Activated naive CD4-positive, alpha-beta T cell treated with anti-CD3 and anti-CD28 coated beads, Interleukin-2, amount 50 U/mL, for 72 hours (primary cell): Measurements from ENCODE around the gene MLANA. TPM values are rescaled to one million over a fixed set of nuclear protein-coding genes. Genes with fewer than 3 reads are reported as not detected.

Experiments
- ATAC-seq, 2 donors: fragments of 150-1000 bp; cut with Tn5 transposase; 2 replicates each; pipeline ENCODE4 v1.10.0; 2021; ENCODE audit warnings: mild to moderate bottlenecking in 2 of 2, moderate library complexity in 2 of 2
- DNase-seq, 2 donors: peaks; one replicate each; pipeline ENCODE4 v3.0.0; 2021 to 2022; ENCODE audit warnings: low spot score in 2 of 2
- H3K27ac Mint-ChIP-seq, 2 donors: one replicate each; pipeline ENCODE4 v1.8.0; 2022; ENCODE audit warnings: mild to moderate bottlenecking in 2 of 2, mixed read lengths in 2 of 2
- H3K36me3 Mint-ChIP-seq, 2 donors: one replicate each; pipeline ENCODE4 v1.8.0; 2022; ENCODE audit warnings: mixed read lengths in 2 of 2
- H3K9me3 Mint-ChIP-seq, 2 donors: one replicate each; pipeline ENCODE4 v1.8.0; 2022; ENCODE audit warnings: mixed read lengths in 2 of 2
- total RNA-seq, 2 donors: library from RNA; stranded (reverse); gene quantifications; one replicate each; pipeline ENCODE4 v1.2.3, GENCODE V29; 2022

The MLANA gene, protein sequence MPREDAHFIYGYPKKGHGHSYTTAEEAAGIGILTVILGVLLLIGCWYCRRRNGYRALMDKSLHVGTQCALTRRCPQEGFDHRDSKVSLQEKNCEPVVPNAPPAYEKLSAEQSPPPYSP
- not detected for total RNA-seq

GRCh38 chr9:5890641-5891040, at the start of gene MLANA:
Gene MLANA (plus strand): TSS chr9:5890889. CDS start chr9:5892475, 1,586 bp downstream.
- no peak for ATAC-seq
- Mint-ChIP-seq H3K9me3 (no peaks in the 10 kb centered on the region), H3K36me3 (no peaks in the 10 kb centered on the region), H3K27ac (no peak within 1 kb of the TSS)
- no peak for DNase-seq

GRCh38 chr9:5841771-5842573, 48.7 kb upstream of the MLANA start:
- peak; percentile 70 to 78 for ATAC-seq

DNA sequence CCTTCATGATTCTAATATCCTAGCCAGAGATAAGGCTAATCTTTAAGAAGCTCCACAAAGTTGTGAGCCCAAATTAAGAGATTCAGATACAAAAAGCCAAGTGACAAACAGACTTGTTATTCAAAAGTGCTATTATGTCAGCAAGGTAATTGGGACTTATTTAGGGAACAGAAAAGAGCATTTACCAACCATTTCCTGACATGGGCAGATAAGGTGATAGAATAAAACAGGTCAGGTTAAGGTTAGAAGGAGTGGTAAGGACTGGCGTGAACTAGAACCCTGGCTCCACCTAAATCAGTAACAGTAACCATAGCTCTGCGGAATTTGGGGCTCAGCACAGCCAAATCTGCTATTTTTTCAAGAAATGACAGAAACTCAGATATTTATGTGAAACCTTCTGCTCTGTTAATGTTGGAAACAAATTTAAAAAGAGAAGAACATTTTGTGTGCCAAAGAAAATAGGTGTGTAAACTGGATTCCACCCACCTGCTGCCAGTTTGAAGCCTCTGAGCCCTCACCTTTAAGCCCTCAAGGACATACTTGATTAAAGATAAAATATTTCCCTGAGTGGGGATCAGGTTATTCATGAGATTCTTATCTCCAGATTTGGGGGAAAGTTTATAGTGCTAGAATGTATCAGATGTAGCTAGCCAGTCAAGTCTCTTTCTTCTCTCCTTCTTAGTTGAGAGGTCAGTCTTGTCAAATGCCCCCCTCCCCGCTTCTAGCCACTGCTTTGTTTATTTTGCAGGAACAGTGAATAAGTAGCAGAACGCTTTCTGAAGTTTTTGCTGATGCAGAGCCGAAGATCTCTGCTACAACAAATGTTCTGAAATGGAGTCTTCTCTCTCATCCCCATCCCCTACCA, 47.5 kb upstream of the MLANA start:
- peak overlapping the region; percentile 44 to 76 for H3K27ac Mint-ChIP-seq
- ATAC-seq (no peak), DNase-seq (no peak)
- peaks cover 4 to 6% of the 10 kb centered on the region in 2 donors for H3K9me3 Mint-ChIP-seq
- peaks cover 5 to 19% of the 10 kb centered on the region in 2 donors for H3K36me3 Mint-ChIP-seq

More at GRCh38 chr9:5841771-5842573, 48.7 kb upstream of the MLANA start:
- peak; percentile 55 to 62 for DNase-seq
- H3K27ac Mint-ChIP-seq, result peak overlapping the region; percentile 18 to 66
- H3K9me3 Mint-ChIP-seq, result peaks cover 4 to 6% of the 10 kb centered on the region in 2 donors
- H3K36me3 Mint-ChIP-seq, result peaks cover 5 to 19% of the 10 kb centered on the region in 2 donors

DNA sequence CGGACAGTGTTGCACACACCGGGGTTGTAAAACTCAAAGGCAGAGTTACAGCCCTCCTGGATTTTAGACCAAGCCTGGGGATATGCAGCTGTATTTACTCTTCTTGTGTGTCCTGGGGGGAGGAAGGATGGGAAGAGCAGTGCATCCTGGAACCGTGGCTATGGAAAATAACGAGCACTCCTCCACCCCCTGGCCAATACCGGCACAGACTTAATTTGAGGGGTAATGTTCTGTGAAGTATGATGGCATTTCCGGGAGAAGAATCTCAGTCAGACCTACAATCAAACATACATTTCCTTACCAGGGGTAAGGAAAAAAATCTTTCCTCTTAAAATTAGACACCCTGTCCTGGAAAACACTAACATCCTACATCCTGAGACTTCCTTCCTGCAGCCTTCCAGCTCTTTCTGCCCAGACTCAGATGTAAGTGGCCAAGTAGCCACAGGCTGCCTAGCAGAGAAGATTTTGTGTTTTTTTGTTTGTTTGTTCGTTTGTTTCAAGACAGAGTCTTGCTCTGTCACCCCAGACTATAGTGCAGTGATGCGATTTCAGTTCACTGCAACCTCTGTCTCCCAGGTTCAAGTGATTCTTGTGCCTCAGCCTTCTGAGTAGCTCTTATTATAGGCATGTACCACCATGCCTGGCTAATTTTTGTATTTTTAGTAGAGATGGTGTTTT, 46.8 kb upstream of the MLANA start:
- Mint-ChIP-seq H3K9me3 (peaks cover 4 to 6% of the 10 kb centered on the region in 2 donors), H3K36me3 (peaks cover 5 to 19% of the 10 kb centered on the region in 2 donors), H3K27ac (peak overlapping the region; percentile 76 to 92)
- ATAC-seq (no peak), DNase-seq (no peak)

DNA sequence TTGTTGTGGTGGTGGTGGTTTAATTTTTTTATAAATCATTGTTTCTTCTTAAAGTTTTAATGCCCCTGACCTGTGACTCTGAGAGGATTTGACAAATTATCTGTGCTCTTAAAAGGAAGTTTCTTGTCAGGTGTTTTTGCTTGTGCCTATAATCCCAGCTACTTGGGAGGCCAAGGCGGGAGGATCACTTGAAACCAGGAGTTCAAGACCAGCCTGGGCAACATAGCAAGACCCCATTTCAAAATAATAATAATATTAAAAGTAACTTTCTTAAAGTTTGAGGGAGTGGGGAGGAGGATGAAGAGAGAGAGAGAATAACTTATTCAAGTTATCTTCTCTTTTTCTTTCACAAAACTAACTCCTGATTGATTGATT, 45.5 kb upstream of the MLANA start:
- peak; percentile 1 to 14 for ATAC-seq

GRCh38 chr9:5846096-5846495, 44.6 kb upstream of the MLANA start:
- no peak overlapping the region for H3K27ac Mint-ChIP-seq
- peaks cover 5 to 19% of the 10 kb centered on the region in 2 donors for H3K36me3 Mint-ChIP-seq
- H3K9me3 Mint-ChIP-seq, result peaks cover 4 to 6% of the 10 kb centered on the region in 2 donors
- no peak for ATAC-seq
- no peak for DNase-seq

More for the DNA sequence above, 45.5 kb upstream of the MLANA start:
- Mint-ChIP-seq H3K27ac (peak overlapping the region; percentile 76 to 92), H3K36me3 (peaks cover 5 to 19% of the 10 kb centered on the region in 2 donors), H3K9me3 (peaks cover 4 to 6% of the 10 kb centered on the region in 2 donors)
- DNase-seq, result no peak

- ATAC-seq (no peak), DNase-seq (no peak)
- Mint-ChIP-seq H3K27ac (no peak overlapping the region), H3K9me3 (peaks cover 4 to 6% of the 10 kb centered on the region in 2 donors), H3K36me3 (peaks cover 5 to 19% of the 10 kb centered on the region in 2 donors)
These were observed 44.2 kb upstream of the MLANA start for GRCh38 chr9:5846501-5846921.

- H3K36me3 Mint-ChIP-seq, result peaks cover 0 to 6% of the 10 kb centered on the region in 2 donors
- no peak for ATAC-seq
- H3K27ac Mint-ChIP-seq, result no peak overlapping the region
- DNase-seq, result no peak
- no peaks in the 10 kb centered on the region for H3K9me3 Mint-ChIP-seq
These were observed 42.3 kb upstream of the MLANA start for GRCh38 chr9:5848372-5848882.

GRCh38 chr9:5850724-5851122, 40.0 kb upstream of the MLANA start:
- no peak overlapping the region for H3K27ac Mint-ChIP-seq
- DNase-seq (no peak), ATAC-seq (no peak)
- no peaks in the 10 kb centered on the region for H3K9me3 Mint-ChIP-seq
- H3K36me3 Mint-ChIP-seq, result peaks cover 0 to 2% of the 10 kb centered on the region in 2 donors

DNA sequence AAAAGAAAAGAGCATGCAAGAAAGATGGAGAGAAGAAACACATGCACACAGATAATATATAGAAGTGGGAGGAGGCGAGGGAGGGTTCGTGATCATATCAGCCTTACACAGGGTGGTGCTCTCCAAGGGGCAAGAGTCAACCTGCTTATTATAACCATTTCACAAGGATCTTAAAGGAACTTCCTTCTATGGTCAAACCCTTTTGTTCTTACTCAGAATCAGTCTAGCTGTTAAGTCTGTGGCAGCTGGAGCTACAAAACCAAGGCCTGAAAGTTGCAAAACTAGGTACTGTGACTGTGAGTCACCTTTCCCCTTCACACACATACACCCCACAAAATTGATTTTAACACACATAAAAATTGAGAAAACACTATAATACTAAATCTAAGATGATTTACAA, 39.2 kb upstream of the MLANA start:
- ATAC-seq (peak; percentile 90 to 94), DNase-seq (peak in 1 of 2 donors; percentile 42)
- Mint-ChIP-seq H3K36me3 (no peaks in the 10 kb centered on the region), H3K27ac (peak overlapping the region in 1 of 2 donors; percentile 57), H3K9me3 (no peaks in the 10 kb centered on the region)

DNA sequence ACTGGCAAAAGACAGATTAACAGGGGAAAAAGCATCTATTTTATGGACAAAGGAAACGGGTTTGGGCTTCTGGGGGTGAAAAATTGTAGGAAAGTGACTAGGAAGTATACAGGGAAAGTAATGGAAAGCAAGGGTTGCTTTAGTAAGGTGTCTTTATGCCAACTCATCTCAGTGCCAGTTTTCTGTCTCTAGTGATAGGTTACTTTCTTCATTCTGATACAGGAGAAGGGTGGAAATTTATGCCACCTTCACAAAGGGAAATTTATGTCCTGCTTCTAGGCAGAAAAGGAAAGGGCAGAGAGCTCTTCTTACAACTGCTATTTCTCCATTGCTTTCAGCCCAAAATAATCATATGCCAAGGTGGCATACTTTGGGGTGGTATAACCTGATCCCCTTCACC, 37.7 kb upstream of the MLANA start:
- ATAC-seq, result no peak
- DNase-seq, result no peak
- H3K27ac Mint-ChIP-seq, result peak overlapping the region in 1 of 2 donors; percentile 44

GRCh38 chr9:5853617-5854016, 37.1 kb upstream of the MLANA start:
- peak overlapping the region in 1 of 2 donors; percentile 44 for H3K27ac Mint-ChIP-seq
- no peaks in the 10 kb centered on the region for H3K36me3 Mint-ChIP-seq
- no peak for ATAC-seq
- no peak for DNase-seq
- H3K9me3 Mint-ChIP-seq, result no peaks in the 10 kb centered on the region

More for the DNA sequence above, 37.7 kb upstream of the MLANA start:
- no peaks in the 10 kb centered on the region for H3K36me3 Mint-ChIP-seq
- no peaks in the 10 kb centered on the region for H3K9me3 Mint-ChIP-seq

DNA sequence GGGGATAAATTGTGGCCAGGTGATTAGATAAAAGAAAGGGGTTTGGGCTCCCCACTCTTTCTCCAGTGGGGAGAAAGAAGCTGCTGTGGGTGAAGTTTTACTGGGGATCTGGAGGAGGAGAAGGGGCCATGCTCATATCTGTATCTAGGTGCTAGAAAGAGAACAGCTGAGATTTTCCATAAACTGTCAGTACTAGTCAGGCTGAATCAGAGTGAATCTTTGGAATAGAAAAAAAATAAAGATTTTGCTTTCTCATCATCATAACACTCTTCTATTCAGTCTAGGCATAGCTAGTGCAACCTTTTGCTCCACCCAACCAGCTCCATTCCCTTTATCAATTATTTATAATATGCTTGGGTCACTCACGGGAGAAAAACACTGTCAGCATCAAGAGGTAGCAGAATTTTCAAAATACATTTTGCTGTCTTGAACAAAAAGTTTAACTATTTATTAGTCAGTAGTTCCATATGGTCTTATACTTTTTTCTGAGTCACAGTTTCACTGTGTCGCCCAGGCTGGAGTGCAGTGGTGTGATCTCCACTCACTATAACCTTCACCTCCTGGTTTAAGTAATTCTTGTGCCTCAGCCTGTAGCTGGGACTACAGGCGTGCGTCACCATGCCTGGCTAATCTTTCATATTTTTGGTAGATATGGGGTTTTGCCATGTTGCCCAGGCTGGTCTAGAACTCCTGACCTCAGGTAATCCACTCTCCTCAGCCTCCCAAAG, 36.5 kb upstream of the MLANA start:
- no peak for DNase-seq
- Mint-ChIP-seq H3K27ac (peak overlapping the region; percentile 44 to 73), H3K9me3 (no peaks in the 10 kb centered on the region), H3K36me3 (no peaks in the 10 kb centered on the region)
- peak; percentile 37 to 61 for ATAC-seq

GRCh38 chr9:5857928-5858327, 32.8 kb upstream of the MLANA start:
- no peak overlapping the region for H3K27ac Mint-ChIP-seq
- ATAC-seq (no peak), DNase-seq (no peak)
- H3K9me3 Mint-ChIP-seq, result no peaks in the 10 kb centered on the region
- no peaks in the 10 kb centered on the region for H3K36me3 Mint-ChIP-seq

GRCh38 chr9:5858833-5859232, 31.9 kb upstream of the MLANA start:
- ATAC-seq, result no peak
- Mint-ChIP-seq H3K36me3 (no peaks in the 10 kb centered on the region), H3K9me3 (no peaks in the 10 kb centered on the region), H3K27ac (no peak overlapping the region)
- DNase-seq, result no peak
